ENCODE results near the gene FAM236B. TPM values are rescaled to one million over a fixed set of nuclear protein-coding genes. Genes with fewer than 3 reads are reported as not detected.
"Not testable (repeated sequence)": the region's sequence is repeated elsewhere in the genome, so short reads cannot be mapped to it uniquely, and the experiment has no call there.

FAM236B gene
- total and polyA plus RNA-seq, 2 experiments from 2014 or later, result not detected

GRCh38 chrX:72733636-72734035, 48.8 kb downstream of the FAM236B start:
- not testable (repeated sequence) for H3K36me3 ChIP-seq (ENCODE audit: insufficient read depth); H3K27ac Mint-ChIP-seq; H3K79me2 ChIP-seq (replicated peaks; ENCODE audit: insufficient read depth); DNase-seq (ENCODE audit: low spot score); H3K9me2 ChIP-seq (ENCODE audit: insufficient read depth); H3K27me3 ChIP-seq (ENCODE audit: insufficient read depth); H3K9me3 Mint-ChIP-seq; H4K20me1 ChIP-seq (replicated peaks; ENCODE audit: insufficient read depth); H3K27ac ChIP-seq (ENCODE audit: low read depth); H3K36me3 Mint-ChIP-seq (ENCODE audit: low read depth); H3F3A ChIP-seq (replicated peaks; ENCODE audit: low read depth); H3K4me2 ChIP-seq; ATAC-seq; H3K4me3 ChIP-seq; H3K27me3 Mint-ChIP-seq (ENCODE audit: insufficient read depth, low read depth, poor library complexity); H3K4me1 ChIP-seq (ENCODE audit: insufficient read depth)
- peaks cover 18% of the 10 kb centered on the region for H3K4me1 Mint-ChIP-seq
- 0 out of 2 replicates have a peak overlapping the region, but pooled peaks have one; percentile 18 for H2AFZ ChIP-seq
- peak overlapping the region; percentile 11; the same call in 1 of the 3 replicates for H3K4me3 Mint-ChIP-seq

Small RNA genes lying within 50 kb of the gene (small RNA-seq; reads per million reads assigned to genes)
- gene RNU1-112P (ENCODE audit: low replicate concordance), result not detected

Other genes with a start within 250 kb of the FAM236B start
- gene HDAC8, start 209.8 kb downstream of the FAM236B start, total RNA-seq (2014; rRNA removed; shearing (Covaris generic)), result 18.8 and 28.7 TPM in 2 replicates
- 20.6 and 21.6 TPM in 2 replicates for gene HDAC8, start 209.8 kb downstream of the FAM236B start, polyA plus RNA-seq (2016; fragmentation: Nextera tagmentation; extraction: Ambion mirVana)
- gene PHKA1, start 68.4 kb downstream of the FAM236B start, total RNA-seq (2014; rRNA removed; shearing (Covaris generic)), result 6.8 and 7.5 TPM in 2 replicates
- gene PHKA1, start 68.4 kb downstream of the FAM236B start, polyA plus RNA-seq (2016; fragmentation: Nextera tagmentation; extraction: Ambion mirVana), result 2.1 and 2.6 TPM in 2 replicates
- gene DMRTC1B, start 5.8 kb downstream of the FAM236B start, total RNA-seq (2014; rRNA removed; shearing (Covaris generic)), result not detected in 2 replicates
- not detected in 2 replicates for gene DMRTC1B, start 5.8 kb downstream of the FAM236B start, polyA plus RNA-seq (2016; fragmentation: Nextera tagmentation; extraction: Ambion mirVana)
- gene FAM236D, start 25.6 kb upstream of the FAM236B start, total RNA-seq (2014; rRNA removed; shearing (Covaris generic)), result not detected in 2 replicates
- not detected in 2 replicates for gene FAM236D, start 25.6 kb upstream of the FAM236B start, polyA plus RNA-seq (2016; fragmentation: Nextera tagmentation; extraction: Ambion mirVana)
- gene FAM236C, start 130.0 kb upstream of the FAM236B start, total RNA-seq (2014; rRNA removed; shearing (Covaris generic)), result not detected in 2 replicates
- not detected in 2 replicates for gene FAM236C, start 130.0 kb upstream of the FAM236B start, polyA plus RNA-seq (2016; fragmentation: Nextera tagmentation; extraction: Ambion mirVana)
- not detected in 2 replicates for gene FAM236A, start 155.5 kb upstream of the FAM236B start, total RNA-seq (2014; rRNA removed; shearing (Covaris generic))
- not detected in 2 replicates for gene FAM236A, start 155.5 kb upstream of the FAM236B start, polyA plus RNA-seq (2016; fragmentation: Nextera tagmentation; extraction: Ambion mirVana)
- gene DMRTC1, start 161.2 kb upstream of the FAM236B start, total RNA-seq (2014; rRNA removed; shearing (Covaris generic)), result not detected in 2 replicates
- not detected in 2 replicates for gene DMRTC1, start 161.2 kb upstream of the FAM236B start, polyA plus RNA-seq (2016; fragmentation: Nextera tagmentation; extraction: Ambion mirVana)
- 0.19 TPM in 1 of 2 replicates, not detected in the other for gene PABPC1L2B, start 220.3 kb upstream of the FAM236B start, total RNA-seq (2014; rRNA removed; shearing (Covaris generic))
- 0.27 and 0.87 TPM in 2 replicates for gene PABPC1L2B, start 220.3 kb upstream of the FAM236B start, polyA plus RNA-seq (2016; fragmentation: Nextera tagmentation; extraction: Ambion mirVana)

Measured in GM23338 (cell line).